ENCODE results near the gene AKAP13.

AKAP13 gene

DNA sequence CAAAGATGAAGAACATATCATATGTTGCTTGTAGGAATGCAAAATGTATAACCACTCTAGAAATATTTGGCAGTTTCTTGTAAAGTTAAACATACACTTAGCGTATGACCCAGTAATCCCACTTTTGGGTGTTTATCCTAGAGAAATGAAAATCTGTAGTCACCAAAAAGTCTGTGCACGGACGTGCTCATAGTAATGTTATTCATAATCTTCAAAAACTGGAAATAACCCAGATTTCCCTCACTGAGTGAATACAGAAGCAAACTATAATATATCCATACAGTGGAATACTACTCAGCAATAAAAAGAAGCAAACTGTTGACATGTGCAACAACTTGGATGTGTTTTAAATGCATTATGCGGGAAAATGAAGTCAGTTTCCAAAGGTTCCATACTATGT, 155.9 kb downstream of the AKAP13 start:
- Histone ChIP-seq H3K27me3 (no peaks in the 10 kb centered on the region), H3K27ac (peak overlapping the region; percentile 87), H3K4me1 (ENCODE audit: control insufficient read depth in 1 of 2, insufficient read depth in 1 of 2, low read depth in 1 of 2, low read length in 1 of 2) (peaks cover 57 to 60% of the 10 kb centered on the region in 2 experiments), H3K36me3 (no peaks in the 10 kb centered on the region), H3K4me3 (ENCODE audit: low read depth in 1 of 2, low read length in 1 of 2) (peak overlapping the region in 1 of 2 experiments; percentile 46), H3K9me3 (no peaks in the 10 kb centered on the region)
- TF ChIP-seq, protein P1, sequence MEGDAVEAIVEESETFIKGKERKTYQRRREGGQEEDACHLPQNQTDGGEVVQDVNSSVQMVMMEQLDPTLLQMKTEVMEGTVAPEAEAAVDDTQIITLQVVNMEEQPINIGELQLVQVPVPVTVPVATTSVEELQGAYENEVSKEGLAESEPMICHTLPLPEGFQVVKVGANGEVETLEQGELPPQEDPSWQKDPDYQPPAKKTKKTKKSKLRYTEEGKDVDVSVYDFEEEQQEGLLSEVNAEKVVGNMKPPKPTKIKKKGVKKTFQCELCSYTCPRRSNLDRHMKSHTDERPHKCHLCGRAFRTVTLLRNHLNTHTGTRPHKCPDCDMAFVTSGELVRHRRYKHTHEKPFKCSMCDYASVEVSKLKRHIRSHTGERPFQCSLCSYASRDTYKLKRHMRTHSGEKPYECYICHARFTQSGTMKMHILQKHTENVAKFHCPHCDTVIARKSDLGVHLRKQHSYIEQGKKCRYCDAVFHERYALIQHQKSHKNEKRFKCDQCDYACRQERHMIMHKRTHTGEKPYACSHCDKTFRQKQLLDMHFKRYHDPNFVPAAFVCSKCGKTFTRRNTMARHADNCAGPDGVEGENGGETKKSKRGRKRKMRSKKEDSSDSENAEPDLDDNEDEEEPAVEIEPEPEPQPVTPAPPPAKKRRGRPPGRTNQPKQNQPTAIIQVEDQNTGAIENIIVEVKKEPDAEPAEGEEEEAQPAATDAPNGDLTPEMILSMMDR (IDR thresholded peaks at IDR 0.05): no peak

DNA sequence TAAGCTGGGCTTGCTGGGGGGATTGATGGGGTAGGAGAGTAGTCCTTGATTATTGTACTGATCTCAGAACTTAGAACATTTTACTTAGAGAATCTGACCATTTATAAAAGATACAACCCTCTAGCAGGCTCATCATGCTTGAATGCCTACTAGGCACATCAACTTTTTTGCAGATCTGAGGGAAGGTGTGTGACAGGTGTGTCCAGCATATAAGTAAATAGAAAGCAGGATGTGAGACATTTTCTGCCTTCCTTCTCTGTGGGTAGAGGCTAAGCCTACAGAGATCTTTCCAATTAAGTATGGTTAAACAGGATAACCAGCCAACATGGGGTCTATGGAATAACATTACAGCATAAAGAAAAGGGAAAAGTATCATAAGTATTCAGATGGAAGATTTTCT, 159.1 kb downstream of the AKAP13 start:
- H3K4me1 ChIP-seq (ENCODE audit: control insufficient read depth in 1 of 2, insufficient read depth in 1 of 2, low read depth in 1 of 2, low read length in 1 of 2): peaks cover 57 to 62% of the 10 kb centered on the region in 2 experiments
- no peaks in the 10 kb centered on the region for H3K36me3 ChIP-seq
- no peaks in the 10 kb centered on the region for H3K27me3 ChIP-seq
- no peak overlapping the region for H3K27ac ChIP-seq
- TF ChIP-seq, protein P1 (IDR thresholded peaks at IDR 0.05): no peak
- no peak overlapping the region for H3K4me3 ChIP-seq (ENCODE audit: low read depth in 1 of 2, low read length in 1 of 2)
- H3K9me3 ChIP-seq: no peaks in the 10 kb centered on the region

DNA sequence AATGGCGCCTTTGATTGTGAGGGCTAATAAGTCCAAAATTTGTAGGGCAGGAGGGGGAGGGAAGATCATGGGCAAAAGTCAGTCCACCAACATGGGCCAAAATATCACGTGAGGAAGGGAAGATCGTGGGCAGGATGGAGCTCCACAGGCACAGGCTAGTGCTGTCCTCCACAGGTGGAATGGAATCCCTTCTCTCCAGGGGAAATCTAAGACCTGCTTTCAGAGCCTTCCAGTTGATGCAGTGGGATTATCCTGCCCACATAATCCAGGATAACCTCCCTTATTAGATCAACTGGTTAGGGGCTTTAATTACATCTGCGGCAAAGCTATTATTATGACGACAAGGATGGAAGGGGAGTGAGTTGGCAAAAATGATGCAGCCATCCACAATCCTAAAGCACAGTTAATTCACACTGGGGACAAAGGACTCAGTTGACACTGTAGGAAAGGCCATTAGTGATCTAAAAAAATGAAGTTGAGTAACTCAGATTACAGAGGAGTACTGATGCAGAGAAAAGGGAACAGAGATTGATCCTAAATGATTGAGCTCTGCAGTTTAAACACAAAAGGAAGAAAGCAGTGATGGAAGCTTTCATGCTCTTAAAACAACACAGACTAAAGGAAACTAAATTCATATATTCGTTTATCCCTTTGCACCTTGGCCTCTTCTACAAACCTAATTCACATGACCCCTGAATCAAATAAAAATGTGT, 159.8 kb downstream of the AKAP13 start:
- Histone ChIP-seq H3K4me3 (ENCODE audit: low read depth in 1 of 2, low read length in 1 of 2) (no peak overlapping the region), H3K9me3 (no peaks in the 10 kb centered on the region), H3K27ac (no peak overlapping the region), H3K27me3 (no peaks in the 10 kb centered on the region), H3K36me3 (no peaks in the 10 kb centered on the region), H3K4me1 (ENCODE audit: control insufficient read depth in 1 of 2, insufficient read depth in 1 of 2, low read depth in 1 of 2, low read length in 1 of 2) (peaks cover 57 to 62% of the 10 kb centered on the region in 2 experiments)
- TF ChIP-seq, protein P1 (IDR thresholded peaks at IDR 0.05): no peak

DNA sequence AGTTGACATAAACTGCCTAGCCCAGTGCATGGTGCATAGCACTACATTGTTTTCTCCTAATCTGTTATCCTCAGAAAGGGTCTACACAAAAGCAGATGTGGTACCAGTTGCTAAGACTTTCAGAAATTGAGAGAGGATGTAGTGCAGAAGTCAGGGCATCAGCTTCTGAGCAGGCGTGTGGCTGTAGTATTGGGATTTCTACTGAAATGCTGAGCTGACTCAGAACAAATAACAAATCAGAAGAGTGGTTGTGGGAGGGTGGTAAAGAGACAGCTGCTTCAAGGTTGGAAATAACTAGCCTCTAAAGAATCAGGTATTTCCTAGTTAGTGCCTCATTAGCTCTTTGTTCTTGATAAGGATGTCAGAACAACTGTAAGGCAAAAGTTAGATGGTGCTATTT, 161.3 kb downstream of the AKAP13 start:
- Histone ChIP-seq H3K36me3 (no peaks in the 10 kb centered on the region), H3K4me3 (ENCODE audit: low read depth in 1 of 2, low read length in 1 of 2) (no peak overlapping the region), H3K27me3 (no peaks in the 10 kb centered on the region), H3K9me3 (no peaks in the 10 kb centered on the region), H3K4me1 (ENCODE audit: control insufficient read depth in 1 of 2, insufficient read depth in 1 of 2, low read depth in 1 of 2, low read length in 1 of 2) (peaks cover 57 to 62% of the 10 kb centered on the region in 2 experiments), H3K27ac (no peak overlapping the region)
- TF ChIP-seq, protein P1 (IDR thresholded peaks at IDR 0.05): no peak

DNA sequence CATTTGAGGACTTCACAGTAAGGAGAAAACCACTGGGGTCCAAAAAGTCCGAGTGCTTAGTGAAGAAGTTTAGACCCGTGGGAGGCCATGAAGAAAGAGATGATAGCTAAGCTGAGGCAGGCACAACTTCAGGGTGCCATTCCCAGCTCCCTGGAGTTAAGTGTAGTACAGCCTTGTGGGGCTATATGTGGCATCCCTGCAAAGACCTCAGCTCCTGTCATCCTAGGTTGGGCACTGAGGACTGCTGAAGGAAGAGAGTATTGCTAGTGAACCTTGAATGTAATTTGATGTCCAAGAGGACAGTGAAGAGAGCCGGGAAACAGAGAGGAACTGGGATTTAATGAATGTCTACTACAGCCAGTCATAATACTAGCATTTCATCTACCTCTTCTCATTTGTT, 162.1 kb downstream of the AKAP13 start:
- no peaks in the 10 kb centered on the region for H3K27me3 ChIP-seq
- no peaks in the 10 kb centered on the region for H3K9me3 ChIP-seq
- H3K4me1 ChIP-seq (ENCODE audit: control insufficient read depth in 1 of 2, insufficient read depth in 1 of 2, low read depth in 1 of 2, low read length in 1 of 2): peaks cover 57 to 62% of the 10 kb centered on the region in 2 experiments
- peak overlapping the region; percentile 96 for H3K27ac ChIP-seq
- H3K36me3 ChIP-seq: no peaks in the 10 kb centered on the region
- H3K4me3 ChIP-seq (ENCODE audit: low read depth in 1 of 2, low read length in 1 of 2): no peak overlapping the region
- TF ChIP-seq, protein P1 (IDR thresholded peaks at IDR 0.05): no peak
